Upper lobe of left lung (tissue), 4 donors: Measurements from ENCODE around the gene IFITM10.

Experiments used
- CTCF ChIP-seq, 6 experiments: fragments of 450-650 bp in 4 of 6; fragments of 200-600 bp in 2 of 6; sonication (generic) in 2 of 6; IDR thresholded peaks; one replicate each; pipeline ENCODE4 v1.5.1; 2016 to 2019; ENCODE audit warnings: antibody characterized with exemption in 6 of 6
- POLR2A ChIP-seq, 4 donors: fragments of 450-650 bp; IDR thresholded peaks; one replicate each; pipeline ENCODE4 v1.5.1; 2016 to 2017; ENCODE audit warnings: antibody characterized with exemption in 4 of 4, mild to moderate bottlenecking in 2 of 4
- POLR2AphosphoS5 ChIP-seq, 2 donors: sonication (generic); formaldehyde crosslinking; IDR thresholded peaks; one replicate each; pipeline ENCODE4 v1.5.1; 2017; ENCODE audit warnings: antibody characterized with exemption in 2 of 2

GRCh38 chr11:1690167-1691025, 60.0 kb downstream of the IFITM10 start:
- TF ChIP-seq POLR2AphosphoS5 (IDR thresholded peaks at IDR 0.05) (no peak), CTCF (IDR thresholded peaks at IDR 0.05) (no peak), POLR2A (IDR thresholded peaks at IDR 0.05) (no peak)
